NT2/D1 (cell line): ENCODE results near the gene TENM3.
"Not testable (repeated sequence)": the region's sequence is repeated elsewhere in the genome, so short reads cannot be mapped to it uniquely, and the experiment has no call there.

Experiments
- DNase-seq: peaks from one replicate; pipeline ENCODE4 v3.0.0-alpha.2; 2011; ENCODE audit warnings: low read depth, low spot score
- H3K27me3 ChIP-seq: 2 replicates; pipeline ENCODE4 v1.6.0; 2011; ENCODE audit warnings: mild to moderate bottlenecking; ENCODE audit not compliant: insufficient read length, insufficient read depth
- H3K36me3 ChIP-seq: 2 replicates; pipeline ENCODE4 v1.6.1; 2011; ENCODE audit warnings: mild to moderate bottlenecking, low read length, mixed read lengths; ENCODE audit not compliant: insufficient read depth, insufficient read length
- H3K4me1 ChIP-seq: 2 replicates; pipeline ENCODE4 v1.5.1; 2011; ENCODE audit not compliant: insufficient read depth, insufficient read length
- H3K4me3 ChIP-seq: 2 replicates; pipeline ENCODE4 v1.5.1; 2011; ENCODE audit warnings: low read depth; ENCODE audit not compliant: insufficient read length
- H3K9ac ChIP-seq: 2 replicates; pipeline ENCODE4 v1.6.0; 2011; ENCODE audit warnings: low read depth; ENCODE audit not compliant: insufficient read length
- H3K9me3 ChIP-seq: 2 replicates; pipeline ENCODE4 v1.5.1; 2011; ENCODE audit warnings: mild to moderate bottlenecking, low read length; ENCODE audit not compliant: insufficient read depth
- SUZ12 ChIP-seq: IDR thresholded peaks from 2 replicates; pipeline ENCODE4 v1.6.1; 2011; ENCODE audit not compliant: insufficient read length, insufficient read depth; ENCODE audit errors: extremely low read depth
- YY1 ChIP-seq: IDR thresholded peaks from 2 replicates; pipeline ENCODE4 v1.6.1; 2011; ENCODE audit not compliant: insufficient read length, insufficient read depth
- ZNF274 ChIP-seq: IDR thresholded peaks from 2 replicates; pipeline ENCODE4 v1.6.1; 2011; ENCODE audit warnings: mild to moderate bottlenecking, low read depth, low read length

The TENM3 gene

DNA sequence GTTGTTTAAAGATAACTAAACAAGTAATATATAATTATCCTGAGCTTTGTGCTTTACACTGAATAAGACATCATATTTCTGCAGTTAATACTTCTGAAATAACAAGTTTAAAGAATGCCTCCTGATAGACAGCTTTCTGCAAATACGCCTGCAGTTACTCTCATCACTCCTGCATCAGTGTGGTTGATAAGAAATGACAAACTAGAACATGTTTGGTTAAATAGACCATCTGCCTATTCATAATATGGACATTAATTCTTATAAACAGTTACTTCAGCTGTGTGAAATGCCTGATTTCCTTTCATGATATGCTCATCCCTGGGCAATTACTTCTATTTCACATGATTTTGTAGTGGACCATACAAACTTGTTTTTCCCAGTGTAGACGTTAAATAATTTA, 7.0 kb upstream of the TENM3 start:
- Histone ChIP-seq H3K4me1 (no peaks in the 10 kb centered on the region), H3K9me3 (no peaks in the 10 kb centered on the region), H3K27me3 (no peaks in the 10 kb centered on the region), H3K9ac (no peak overlapping the region), H3K4me3 (no peak overlapping the region), H3K36me3 (no peaks in the 10 kb centered on the region)
- no peak for DNase-seq
- TF ChIP-seq SUZ12 = no peak
- no peak for TF ChIP-seq YY1
- TF ChIP-seq ZNF274 = no peak

DNA sequence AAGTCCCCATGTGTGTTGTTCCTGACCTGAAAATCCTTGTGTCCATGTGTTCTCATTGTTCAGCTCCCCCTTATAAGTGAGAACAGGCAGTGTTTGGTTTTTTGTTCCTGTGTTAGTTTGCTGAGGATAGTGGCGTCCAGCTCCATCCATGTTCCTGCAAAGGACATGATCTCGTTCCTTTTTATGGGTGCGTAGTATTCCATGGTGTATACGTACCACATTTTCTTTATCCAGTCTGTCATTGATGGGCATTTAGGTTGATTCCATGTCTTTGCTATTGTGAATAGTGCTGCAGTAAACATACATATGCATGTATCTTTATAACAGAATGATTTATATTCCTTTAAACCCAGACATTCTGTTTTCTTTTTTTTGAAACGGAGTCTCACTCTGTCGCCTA, 6.2 kb upstream of the TENM3 start:
- not testable (repeated sequence) for H3K4me3 ChIP-seq, DNase-seq

DNA sequence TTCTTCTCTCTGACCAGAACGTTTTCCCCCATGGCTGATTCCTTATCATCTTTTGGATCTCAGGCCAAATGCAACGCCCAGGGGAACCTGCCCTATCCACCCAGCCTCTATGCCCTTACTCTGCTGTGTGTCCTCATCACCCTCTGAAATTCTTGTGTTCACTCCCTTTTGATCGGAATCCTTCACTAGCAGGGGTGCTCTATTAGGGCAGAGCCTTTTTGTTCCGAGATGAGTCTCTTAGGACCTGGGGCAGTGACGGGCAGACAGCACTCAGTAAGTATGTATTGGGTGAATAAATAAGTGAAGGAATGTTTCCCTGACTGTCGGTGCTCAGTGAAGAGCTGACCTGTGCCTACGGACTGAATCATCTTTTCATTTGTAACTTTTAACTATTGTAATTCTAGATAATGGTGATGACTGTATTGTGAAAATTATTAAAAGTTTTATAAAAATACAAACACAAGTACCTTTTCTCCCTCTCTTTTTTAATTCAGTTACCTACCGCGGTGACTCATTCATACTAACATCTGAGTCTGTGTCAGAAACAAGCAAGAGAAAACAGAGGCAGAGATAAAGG, 4.8 kb upstream of the TENM3 start:
- Histone ChIP-seq H3K9ac (no peak overlapping the region), H3K4me3 (no peak overlapping the region), H3K4me1 (no peaks in the 10 kb centered on the region), H3K27me3 (no peaks in the 10 kb centered on the region), H3K9me3 (no peaks in the 10 kb centered on the region), H3K36me3 (no peaks in the 10 kb centered on the region)
- no peak for DNase-seq
- TF ChIP-seq SUZ12 = no peak
- no peak for TF ChIP-seq YY1
- no peak for TF ChIP-seq ZNF274

More for the DNA sequence above, 6.2 kb upstream of the TENM3 start:
- not testable (repeated sequence) for H3K9me3 ChIP-seq, H3K36me3 ChIP-seq, H3K4me1 ChIP-seq, H3K9ac ChIP-seq, H3K27me3 ChIP-seq

GRCh38 chr4:182240161-182241130, 2.8 kb upstream of the TENM3 start:
- H3K36me3 ChIP-seq = no peaks in the 10 kb centered on the region
- TF ChIP-seq YY1 (no peak), ZNF274 (no peak), SUZ12 (no peak)
- no peaks in the 10 kb centered on the region for H3K4me1 ChIP-seq
- no peak for DNase-seq
- H3K9me3 ChIP-seq = no peaks in the 10 kb centered on the region
- H3K9ac ChIP-seq = no peak overlapping the region
- H3K27me3 ChIP-seq = no peaks in the 10 kb centered on the region
- H3K4me3 ChIP-seq = no peak overlapping the region

GRCh38 chr4:182242260-182242659, 942 bp upstream of the TENM3 start:
- H3K4me1 ChIP-seq, H3K27me3 ChIP-seq, DNase-seq, H3K36me3 ChIP-seq, H3K9ac ChIP-seq, H3K9me3 ChIP-seq, H3K4me3 ChIP-seq: not testable (repeated sequence)

- TF ChIP-seq ZNF274 = no peak
- TF ChIP-seq YY1 = no peak
- TF ChIP-seq SUZ12 = no peak
- Histone ChIP-seq H3K4me3 (no peak overlapping the region), H3K36me3 (no peaks in the 10 kb centered on the region), H3K4me1 (no peaks in the 10 kb centered on the region), H3K9me3 (no peaks in the 10 kb centered on the region), H3K27me3 (no peaks in the 10 kb centered on the region), H3K9ac (no peak overlapping the region)
- no peak for DNase-seq
These were observed 415 bp upstream of the TENM3 start for GRCh38 chr4:182242787-182243186.

DNA sequence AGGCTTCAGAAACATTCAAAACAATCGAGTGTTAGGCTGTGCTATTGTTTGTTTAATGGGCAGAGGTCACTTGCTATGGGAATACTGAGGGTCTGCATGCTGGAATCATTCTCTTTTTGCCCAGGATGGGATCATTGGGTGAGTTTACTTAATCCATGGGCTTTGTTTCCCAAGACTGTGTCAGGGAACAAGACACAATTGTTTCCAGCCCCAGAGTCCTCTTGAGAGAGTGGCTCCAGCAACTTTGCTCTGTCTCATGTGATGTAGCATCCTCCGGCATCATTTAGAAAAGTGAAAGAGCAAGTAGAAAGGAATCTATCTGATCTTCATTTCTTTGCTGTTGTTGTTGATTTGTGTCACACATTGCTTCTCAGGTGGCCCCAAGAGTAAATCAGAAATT, 1.8 kb downstream of the TENM3 start:
- Histone ChIP-seq H3K4me3 (no peak overlapping the region), H3K36me3 (no peaks in the 10 kb centered on the region), H3K9me3 (no peaks in the 10 kb centered on the region), H3K27me3 (no peaks in the 10 kb centered on the region), H3K4me1 (no peaks in the 10 kb centered on the region), H3K9ac (no peak overlapping the region)
- DNase-seq = no peak
- TF ChIP-seq YY1 (no peak), SUZ12 (no peak), ZNF274 (no peak)
